ENCODE results near the gene AGXT.
A peak's percentile ranks its signal among the peaks of the same experiment; 100 is the strongest.

AGXT gene

DNA sequence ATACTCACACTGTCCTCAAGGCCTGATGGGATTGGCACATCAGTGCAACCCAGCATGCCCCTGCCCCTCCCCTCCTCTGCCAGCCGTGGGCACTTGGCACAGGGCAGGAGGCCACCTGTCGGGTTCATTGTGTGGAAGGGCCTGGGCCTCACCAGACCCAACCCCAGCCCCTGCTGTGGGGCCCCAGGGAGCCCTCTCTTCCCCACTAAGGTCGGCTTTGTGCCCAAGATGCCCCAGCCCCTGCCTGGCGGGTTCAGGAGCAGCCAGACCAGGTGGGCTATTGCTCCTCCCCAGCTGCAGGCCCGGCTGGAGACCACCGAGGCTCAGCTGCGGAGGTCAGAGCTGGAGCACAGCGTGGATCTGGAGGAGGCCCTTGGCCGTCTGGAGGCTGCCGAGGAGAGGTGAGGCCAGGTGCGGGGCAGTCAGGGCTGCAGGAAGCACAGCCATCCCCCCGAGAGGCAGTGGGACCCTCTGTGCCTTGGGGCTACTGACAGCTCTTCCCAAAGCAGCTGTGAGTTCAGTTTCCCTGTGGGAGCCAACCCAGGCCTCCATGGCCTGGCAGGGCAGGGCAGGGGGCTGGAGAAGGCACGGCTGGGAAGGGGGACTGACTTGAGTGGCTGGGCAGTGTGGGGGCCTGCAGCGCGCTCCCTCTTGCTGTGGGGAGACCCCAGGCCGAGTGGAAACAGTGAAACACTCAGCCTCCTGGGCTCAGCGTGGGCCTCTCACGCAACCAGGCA lies 53.8 kb downstream of the AGXT start:
- TF ChIP-seq, protein P1, sequence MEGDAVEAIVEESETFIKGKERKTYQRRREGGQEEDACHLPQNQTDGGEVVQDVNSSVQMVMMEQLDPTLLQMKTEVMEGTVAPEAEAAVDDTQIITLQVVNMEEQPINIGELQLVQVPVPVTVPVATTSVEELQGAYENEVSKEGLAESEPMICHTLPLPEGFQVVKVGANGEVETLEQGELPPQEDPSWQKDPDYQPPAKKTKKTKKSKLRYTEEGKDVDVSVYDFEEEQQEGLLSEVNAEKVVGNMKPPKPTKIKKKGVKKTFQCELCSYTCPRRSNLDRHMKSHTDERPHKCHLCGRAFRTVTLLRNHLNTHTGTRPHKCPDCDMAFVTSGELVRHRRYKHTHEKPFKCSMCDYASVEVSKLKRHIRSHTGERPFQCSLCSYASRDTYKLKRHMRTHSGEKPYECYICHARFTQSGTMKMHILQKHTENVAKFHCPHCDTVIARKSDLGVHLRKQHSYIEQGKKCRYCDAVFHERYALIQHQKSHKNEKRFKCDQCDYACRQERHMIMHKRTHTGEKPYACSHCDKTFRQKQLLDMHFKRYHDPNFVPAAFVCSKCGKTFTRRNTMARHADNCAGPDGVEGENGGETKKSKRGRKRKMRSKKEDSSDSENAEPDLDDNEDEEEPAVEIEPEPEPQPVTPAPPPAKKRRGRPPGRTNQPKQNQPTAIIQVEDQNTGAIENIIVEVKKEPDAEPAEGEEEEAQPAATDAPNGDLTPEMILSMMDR (IDR thresholded peaks at IDR 0.05; ENCODE audit: low read depth, low read length): no peak
- no peak overlapping the region for H3K4me3 ChIP-seq (replicated peaks in 1 of 2; ENCODE audit: low read depth in 2 of 2, low read length in 2 of 2)
- no peak for DNase-seq (ENCODE audit: low read depth in 2 of 2)

GRCh38 chr2:240922982-240923537 lies 54.4 kb downstream of the AGXT start:
- TF ChIP-seq, protein P1 (IDR thresholded peaks at IDR 0.05; ENCODE audit: low read depth, low read length): no peak
- no peak for DNase-seq (ENCODE audit: low read depth in 2 of 2)
- no peak overlapping the region for H3K4me3 ChIP-seq (replicated peaks in 1 of 2; ENCODE audit: low read depth in 2 of 2, low read length in 2 of 2)

GRCh38 chr2:240925191-240925567 lies 56.6 kb downstream of the AGXT start:
- H3K4me3 ChIP-seq (replicated peaks in 1 of 2; ENCODE audit: low read depth in 2 of 2, low read length in 2 of 2): no peak overlapping the region
- no peak for DNase-seq (ENCODE audit: low read depth in 2 of 2)
- TF ChIP-seq, protein P1 (IDR thresholded peaks at IDR 0.05; ENCODE audit: low read depth, low read length): no peak

- TF ChIP-seq, protein P1 (IDR thresholded peaks at IDR 0.05; ENCODE audit: low read depth, low read length): no peak
- H3K4me3 ChIP-seq (replicated peaks in 1 of 2; ENCODE audit: low read depth in 2 of 2, low read length in 2 of 2): no peak overlapping the region
- no peak for DNase-seq (ENCODE audit: low read depth in 2 of 2)
Observed at GRCh38 chr2:240925568-240926515, 57.2 kb downstream of the AGXT start.

DNA sequence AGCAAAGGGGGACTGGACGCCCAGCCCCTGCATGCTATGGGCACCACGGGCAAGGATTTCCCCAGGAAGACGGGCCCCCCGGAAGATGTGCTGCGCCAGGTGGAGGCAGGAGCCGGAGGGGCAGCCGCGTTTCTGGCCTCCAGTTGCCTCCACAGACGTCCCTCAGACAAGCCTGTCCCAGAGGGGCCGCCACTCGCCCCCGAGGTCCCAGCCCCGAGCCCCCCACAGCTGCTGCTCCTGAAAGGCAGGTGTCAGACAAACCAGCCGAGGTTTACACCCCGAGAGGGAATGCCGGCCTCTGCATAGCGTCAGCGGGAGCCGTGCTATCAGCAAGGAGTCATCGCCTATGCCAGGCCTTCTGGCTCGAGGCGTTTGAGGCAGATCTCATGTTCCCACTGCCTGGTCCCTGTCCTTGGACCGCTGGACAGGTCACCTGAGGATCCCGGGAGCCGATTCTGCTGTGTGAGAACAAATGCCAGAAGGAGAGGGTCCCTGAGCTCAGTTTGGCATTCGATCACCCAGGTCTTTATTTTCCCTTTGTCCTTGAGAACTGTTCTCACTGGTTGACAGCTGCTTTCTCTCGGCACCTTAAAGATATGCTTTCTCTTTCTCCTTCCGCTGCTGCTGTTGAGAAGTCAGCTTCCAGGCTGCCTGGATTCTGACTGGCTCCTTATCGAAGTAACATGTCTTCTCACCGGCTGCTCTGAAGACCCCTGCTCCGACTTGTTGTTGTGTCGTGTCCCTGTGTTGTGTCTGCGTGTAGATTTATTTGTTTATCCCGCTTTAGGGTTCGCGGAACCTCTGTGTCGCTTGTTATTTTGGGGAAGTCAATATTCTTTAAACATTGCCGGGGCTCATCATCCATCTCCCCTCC lies 58.1 kb downstream of the AGXT start:
- TF ChIP-seq, protein P1 (IDR thresholded peaks at IDR 0.05; ENCODE audit: low read depth, low read length): no peak
- DNase-seq (ENCODE audit: low read depth in 2 of 2): peak; percentile 29 to 51
- H3K4me3 ChIP-seq (replicated peaks in 1 of 2; ENCODE audit: low read depth in 2 of 2, low read length in 2 of 2): peak overlapping the region in 1 of 2 donors; percentile 3

GRCh38 chr2:240927390-240927781 lies 58.8 kb downstream of the AGXT start:
- TF ChIP-seq, protein P1 (IDR thresholded peaks at IDR 0.05; ENCODE audit: low read depth, low read length): no peak
- DNase-seq (ENCODE audit: low read depth in 2 of 2): no peak
- H3K4me3 ChIP-seq (replicated peaks in 1 of 2; ENCODE audit: low read depth in 2 of 2, low read length in 2 of 2): no peak overlapping the region
